Stimulated activated CD4-positive, alpha-beta T cell treated with anti-CD3 and anti-CD28 coated beads, Interleukin-2, amount 100 ng/mL, for 48 hours (primary cell): ENCODE data around the gene SIKE1.
"Not testable (repeated sequence)": the region's sequence is repeated elsewhere in the genome, so short reads cannot be mapped to it uniquely, and the experiment has no call there.

Experiments
- DNase-seq, 2 donors: peaks; one replicate each; pipeline ENCODE4 v3.0.0-alpha.2; 2020

The SIKE1 gene

GRCh38 chr1:114780344-114781226 lies at the start of gene SIKE1:
TSS of gene SIKE1 (minus strand) at chr1:114780685. CDS start at chr1:114780607, 78 bp downstream.
- peak; percentile 87 to 89 for DNase-seq

GRCh38 chr1:114830075-114830474 lies 49.6 kb upstream of the SIKE1 start:
- not testable (repeated sequence) for DNase-seq

GRCh38 chr1:114828251-114828650 lies 47.8 kb upstream of the SIKE1 start:
- DNase-seq = no peak

GRCh38 chr1:114821978-114822377 lies 41.5 kb upstream of the SIKE1 start:
- DNase-seq = no peak

GRCh38 chr1:114820392-114820791 lies 39.9 kb upstream of the SIKE1 start:
- DNase-seq = no peak

- DNase-seq = no peak
These were observed 39.4 kb upstream of the SIKE1 start for GRCh38 chr1:114819869-114820268.

GRCh38 chr1:114804449-114804848 lies 24.0 kb upstream of the SIKE1 start:
- not testable (repeated sequence) for DNase-seq

GRCh38 chr1:114803001-114803400 lies 22.5 kb upstream of the SIKE1 start:
- no peak for DNase-seq

- no peak for DNase-seq
These were observed 13.6 kb upstream of the SIKE1 start for GRCh38 chr1:114794038-114794437.

GRCh38 chr1:114790581-114790980 lies 10.1 kb upstream of the SIKE1 start:
- not testable (repeated sequence) for DNase-seq

GRCh38 chr1:114786440-114786839 lies 6.0 kb upstream of the SIKE1 start:
- DNase-seq = not testable (repeated sequence)

- no peak for DNase-seq
These were observed 2.0 kb upstream of the SIKE1 start for GRCh38 chr1:114782476-114782875.

GRCh38 chr1:114779722-114780121 lies 763 bp downstream of the SIKE1 start:
- no peak for DNase-seq

- DNase-seq = not testable (repeated sequence)
These were observed 3.8 kb downstream of the SIKE1 start for GRCh38 chr1:114776726-114777125.

GRCh38 chr1:114771992-114772391 lies 8.5 kb downstream of the SIKE1 start:
- no peak for DNase-seq

GRCh38 chr1:114770989-114771388 lies 9.5 kb downstream of the SIKE1 start:
- DNase-seq = no peak

- DNase-seq = no peak
These were observed 15.8 kb downstream of the SIKE1 start for GRCh38 chr1:114764689-114765088.

- no peak for DNase-seq
These were observed 22.1 kb downstream of the SIKE1 start for GRCh38 chr1:114758256-114758832.

- peak; percentile 93 for DNase-seq
These were observed 22.8 kb downstream of the SIKE1 start, which contains the start of gene CSDE1 for GRCh38 chr1:114757455-114758255. TSS of gene CSDE1 (minus strand) at chr1:114757984. CDS start at chr1:114739890, 18,094 bp downstream.

- DNase-seq = no peak
These were observed 23.5 kb downstream of the SIKE1 start for GRCh38 chr1:114756949-114757454.

- no peak for DNase-seq
These were observed 24.2 kb downstream of the SIKE1 start for GRCh38 chr1:114756009-114756892.
